Ovary (tissue), 9 donors: ENCODE results near the gene POU3F3. TPM values are rescaled to one million over a fixed set of nuclear protein-coding genes. Genes with fewer than 3 reads are reported as not detected.

Experiments
- DNase-seq, 5 donors: peaks; one replicate each; pipeline ENCODE4 v3.0.0-alpha.2; 2019 to 2020
- H3K27ac ChIP-seq, 2 donors: fragments of 200-600 bp; one replicate each; pipeline versions ENCODE4 v1.5.1 to v1.8.0; 2019 to 2022
- H3K27me3 ChIP-seq: fragments of 200-600 bp; one replicate; pipeline ENCODE4 v1.8.0; 2022
- H3K36me3 ChIP-seq: fragments of 200-600 bp; sonication (generic); one replicate; pipeline ENCODE4 v1.5.1; 2019
- H3K4me1 ChIP-seq: one replicate; pipeline ENCODE4 v1.8.1; 2013; ENCODE audit warnings: mild to moderate bottlenecking, moderate library complexity; ENCODE audit not compliant: insufficient read depth
- H3K4me3 ChIP-seq: fragments of 200-600 bp; sonication (generic); one replicate; pipeline ENCODE4 v1.5.1; 2017
- H3K9me3 ChIP-seq, 2 donors: fragments of 200-600 bp in 1 of 2; sonication (generic) in 1 of 2; one replicate each; pipeline versions ENCODE4 v1.5.1 to v1.8.1; 2013 to 2019; ENCODE audit warnings: mild to moderate bottlenecking in 1 of 2, moderate library complexity in 1 of 2
- CTCF ChIP-seq, 3 donors: fragments of 450-650 bp in 2 of 3; fragments of 200-600 bp in 1 of 3; IDR thresholded peaks; one replicate each; pipeline versions ENCODE4 v1.5.1 to v1.8.0; 2016 to 2022; ENCODE audit warnings: antibody characterized with exemption in 3 of 3, mild to moderate bottlenecking in 1 of 3
- EP300 ChIP-seq: sonication (generic); formaldehyde crosslinking; IDR thresholded peaks from one replicate; pipeline ENCODE4 v1.6.1; 2017; ENCODE audit warnings: antibody characterized with exemption
- POLR2A ChIP-seq: fragments of 450-650 bp; IDR thresholded peaks from one replicate; pipeline ENCODE4 v1.6.1; 2017; ENCODE audit warnings: antibody characterized with exemption, mild to moderate bottlenecking, moderate library complexity
- WGBS, 3 donors: extraction: QIAGEN DNeasy Blood & Tissue Kit in 1 of 3; methylation state at CpG; one replicate each; pipeline versions ENCODE4 v1.1.5 to v1.1.7; 2013 to 2017; 5-methylcytosine and 5-hydroxymethylcytosine counted together
- intact Hi-C, 4 donors: fragments of 100-400 bp; cut with DNase I; formaldehyde crosslinking; loops; one replicate each; pipeline versions ENCODE4 v1.11.0 to v1.15.1; 2022 to 2023
- polyA plus RNA-seq, 2 donors: library from polyadenylated mRNA; stranded (reverse); fragments of 200-250 nt in 1 of 2; fragments of 350-450 nt in 1 of 2; fragmentation: Illumina TruSeq in 1 of 2; extraction: RNeasy Lipid Tissue Mini Kit (QIAGEN cat#74804) in 1 of 2; gene quantifications; one replicate each; pipeline ENCODE4 v1.2.3, GENCODE V29; 2013 to 2014
- total RNA-seq, 7 donors: library from RNA; depleted of rRNA in 2 of 7; stranded (reverse); fragments of >200 nt in 2 of 7; fragmentation: NEBNext Ultra II Directional in 3 of 7; extraction: Animal tissue kit (Norgen Biotek cat#: 25700) in 3 of 7; gene quantifications; one replicate each; pipeline versions ENCODE4 v1.1.0 to v1.2.4, GENCODE V29; 2016 to 2023
- donor health status: DM: no; HTN: no; CAD: no; lungs with moderate emphysema.
- donor health status: DM: no; HTN: no; CAD: no.
- donor health status: Bipolar disorder and iron deficiency.
- donor health status: DM: yes; HTN: yes; CAD: no.
- donor health status: DM: no; HTN: no; CAD: no.
- donor health status: DM: yes; HTN: yes; CAD: no.

POU3F3 gene
- total and polyA plus RNA-seq, 9 donors = 0.10 to 0.63 (median 0.10) TPM; not detected in 6

- no peak overlapping the region for H3K27ac ChIP-seq
- H3K4me1 ChIP-seq = no peaks in the 10 kb centered on the region
- H3K4me3 ChIP-seq = no peak overlapping the region
- TF ChIP-seq CTCF (IDR thresholded peaks at IDR 0.05) (no peak), EP300 (no peak), POLR2A (no peak)
- no peaks in the 10 kb centered on the region for H3K9me3 ChIP-seq
- 45 to 49% (median 47%) methylated on average over 6 of the region's 6 CpGs for WGBS, 3 donors
- DNase-seq = no peak
- H3K27me3 ChIP-seq = no peaks in the 10 kb centered on the region
- H3K36me3 ChIP-seq = no peaks in the 10 kb centered on the region
- intact Hi-C loops = no loop called here
Measured at GRCh38 chr2:104880076-104880475, 26.2 kb downstream of the POU3F3 start.

GRCh38 chr2:104883357-104883756 is 29.4 kb downstream of the POU3F3 start:
- H3K36me3 ChIP-seq = no peaks in the 10 kb centered on the region
- intact Hi-C loops = no loop called here
- H3K4me1 ChIP-seq = no peaks in the 10 kb centered on the region
- WGBS, 3 donors = 25 to 52% (median 40%) methylated on average over 3 of the region's 3 CpGs
- DNase-seq = no peak
- no peaks in the 10 kb centered on the region for H3K27me3 ChIP-seq
- no peak overlapping the region for H3K27ac ChIP-seq
- no peaks in the 10 kb centered on the region for H3K9me3 ChIP-seq
- TF ChIP-seq CTCF (IDR thresholded peaks at IDR 0.05) = no peak
- no peak for TF ChIP-seq POLR2A
- TF ChIP-seq EP300 = no peak
- H3K4me3 ChIP-seq = no peak overlapping the region

- no peak overlapping the region for H3K27ac ChIP-seq
- 61 to 67% (median 66%) methylated on average over 5 of the region's 5 CpGs for WGBS, 3 donors
- H3K9me3 ChIP-seq = no peaks in the 10 kb centered on the region
- no peaks in the 10 kb centered on the region for H3K27me3 ChIP-seq
- H3K4me3 ChIP-seq = no peak overlapping the region
- DNase-seq = no peak
- H3K36me3 ChIP-seq = no peaks in the 10 kb centered on the region
- intact Hi-C loops = no loop called here
- H3K4me1 ChIP-seq = no peaks in the 10 kb centered on the region
- no peak for TF ChIP-seq EP300
- no peak for TF ChIP-seq POLR2A
- no peak for TF ChIP-seq CTCF (IDR thresholded peaks at IDR 0.05)
Measured at GRCh38 chr2:104885119-104885782, 31.3 kb downstream of the POU3F3 start.

- H3K27me3 ChIP-seq = no peaks in the 10 kb centered on the region
- H3K36me3 ChIP-seq = no peaks in the 10 kb centered on the region
- 76 to 81% (median 77%) methylated on average over 6 of the region's 6 CpGs for WGBS, 3 donors
Measured at GRCh38 chr2:104887676-104888075, 33.8 kb downstream of the POU3F3 start.

More at GRCh38 chr2:104887676-104888075, 33.8 kb downstream of the POU3F3 start:
- Histone ChIP-seq H3K27ac (no peak overlapping the region), H3K4me3 (no peak overlapping the region), H3K4me1 (no peaks in the 10 kb centered on the region), H3K9me3 (no peaks in the 10 kb centered on the region)
- intact Hi-C loops = no loop called here
- DNase-seq = no peak
- no peak for TF ChIP-seq CTCF (IDR thresholded peaks at IDR 0.05)
- no peak for TF ChIP-seq EP300
- TF ChIP-seq POLR2A = no peak
